Mesodermal cell (in vitro differentiated cells): Measurements from ENCODE around the gene CAMK1G.

Source experiments
- H3K27ac ChIP-seq: 2 replicates; pipeline ENCODE4 v1.7.0; 2013; ENCODE audit warnings: mild to moderate bottlenecking, low read depth, low read length, moderate library complexity; ENCODE audit not compliant: severe bottlenecking
- H3K36me3 ChIP-seq: 2 replicates; pipeline ENCODE4 v1.7.1; 2013; ENCODE audit warnings: mild to moderate bottlenecking, low read length, moderate library complexity; ENCODE audit not compliant: control insufficient read depth, insufficient read depth
- H3K4me1 ChIP-seq: one replicate; pipeline ENCODE4 v1.7.1; 2013; ENCODE audit warnings: mild to moderate bottlenecking, low read length; ENCODE audit not compliant: insufficient read depth, control insufficient read depth, poor library complexity, severe bottlenecking
- H3K4me3 ChIP-seq: 2 replicates; pipeline ENCODE4 v1.7.0; 2013; ENCODE audit warnings: low read length, control low read depth, mild to moderate bottlenecking; ENCODE audit not compliant: insufficient read depth, poor library complexity, severe bottlenecking; ENCODE audit errors: extremely low read depth
- H3K9me3 ChIP-seq: 2 replicates; pipeline ENCODE4 v1.7.1; 2013; ENCODE audit warnings: mild to moderate bottlenecking, low read length, moderate library complexity; ENCODE audit not compliant: control insufficient read depth
- WGBS, 2 experiments: methylation state at CpG; one replicate each; pipeline ENCODE4 v1.1.5; 2013; ENCODE audit warnings: missing lambda C conversion rate in 2 of 2; ENCODE audit not compliant: insufficient coverage in 2 of 2; 5-methylcytosine and 5-hydroxymethylcytosine counted together

Gene CAMK1G

GRCh38 chr1:209612646-209613399 lies 29.3 kb downstream of the CAMK1G start:
- H3K27ac ChIP-seq: no peak overlapping the region
- no peaks in the 10 kb centered on the region for H3K4me1 ChIP-seq
- 83 to 87% methylated on average over 11 of the region's 12 CpGs for WGBS, 2 experiments
- no peaks in the 10 kb centered on the region for H3K9me3 ChIP-seq
- no peaks in the 10 kb centered on the region for H3K36me3 ChIP-seq
- no peak overlapping the region for H3K4me3 ChIP-seq

- Histone ChIP-seq H3K9me3 (no peaks in the 10 kb centered on the region), H3K4me1 (no peaks in the 10 kb centered on the region), H3K36me3 (no peaks in the 10 kb centered on the region), H3K27ac (no peak overlapping the region), H3K4me3 (no peak overlapping the region)
- 81 to 91% methylated on average over 2 of the region's 4 CpGs for WGBS, 2 experiments
Observed at GRCh38 chr1:209613400-209614150, 30.1 kb downstream of the CAMK1G start.

GRCh38 chr1:209614151-209614420 lies 30.6 kb downstream of the CAMK1G start:
- no peaks in the 10 kb centered on the region for H3K4me1 ChIP-seq
- WGBS, 2 experiments: 74 to 88% methylated on average over 3 to 4 of the region's 5 CpGs
- H3K4me3 ChIP-seq: no peak overlapping the region

GRCh38 chr1:209614906-209615305 lies 31.4 kb downstream of the CAMK1G start:
- Histone ChIP-seq H3K36me3 (no peaks in the 10 kb centered on the region), H3K4me1 (no peaks in the 10 kb centered on the region), H3K4me3 (no peak overlapping the region), H3K9me3 (no peaks in the 10 kb centered on the region), H3K27ac (no peak overlapping the region)
- WGBS, 2 experiments: 77 to 90% methylated on average over 5 of the region's 5 CpGs

More at GRCh38 chr1:209614151-209614420, 30.6 kb downstream of the CAMK1G start:
- Histone ChIP-seq H3K9me3 (no peaks in the 10 kb centered on the region), H3K36me3 (no peaks in the 10 kb centered on the region), H3K27ac (no peak overlapping the region)

GRCh38 chr1:209616366-209617046 lies 33.0 kb downstream of the CAMK1G start:
- H3K4me3 ChIP-seq: no peak overlapping the region
- no peaks in the 10 kb centered on the region for H3K4me1 ChIP-seq
- H3K27ac ChIP-seq: no peak overlapping the region
- no peaks in the 10 kb centered on the region for H3K36me3 ChIP-seq
- 86 to 96% methylated on average over 5 of the region's 5 CpGs for WGBS, 2 experiments
- H3K9me3 ChIP-seq: no peaks in the 10 kb centered on the region

GRCh38 chr1:209617047-209617673 lies 33.6 kb downstream of the CAMK1G start:
- Histone ChIP-seq H3K4me3 (no peak overlapping the region), H3K36me3 (no peaks in the 10 kb centered on the region), H3K27ac (no peak overlapping the region), H3K9me3 (no peaks in the 10 kb centered on the region), H3K4me1 (no peaks in the 10 kb centered on the region)
- WGBS, 2 experiments: 90 to 92% methylated on average over 9 of the region's 10 CpGs

GRCh38 chr1:209617755-209618154 lies 34.2 kb downstream of the CAMK1G start:
- H3K9me3 ChIP-seq: no peaks in the 10 kb centered on the region
- H3K4me1 ChIP-seq: no peaks in the 10 kb centered on the region
- no peak overlapping the region for H3K27ac ChIP-seq
- 97% methylated on average over 3 of the region's 6 CpGs; no CpG with 5 or more reads in 1 of the 2 experiments for WGBS, 2 experiments
- no peak overlapping the region for H3K4me3 ChIP-seq
- H3K36me3 ChIP-seq: no peaks in the 10 kb centered on the region

- H3K4me3 ChIP-seq: no peak overlapping the region
- no peaks in the 10 kb centered on the region for H3K36me3 ChIP-seq
- 91 to 94% methylated on average over 10 to 11 of the region's 11 CpGs for WGBS, 2 experiments
- H3K9me3 ChIP-seq: no peaks in the 10 kb centered on the region
- no peak overlapping the region for H3K27ac ChIP-seq
- H3K4me1 ChIP-seq: no peaks in the 10 kb centered on the region
Observed at GRCh38 chr1:209618291-209618690, 34.8 kb downstream of the CAMK1G start.

GRCh38 chr1:209618756-209619420 lies 35.4 kb downstream of the CAMK1G start:
- Histone ChIP-seq H3K36me3 (no peaks in the 10 kb centered on the region), H3K4me3 (no peak overlapping the region), H3K9me3 (no peaks in the 10 kb centered on the region), H3K27ac (no peak overlapping the region), H3K4me1 (no peaks in the 10 kb centered on the region)
- WGBS, 2 experiments: 88 to 89% methylated on average over 3 to 6 of the region's 6 CpGs
